ENCODE results near the gene XCL1.
"Not testable (repeated sequence)": the region's sequence is repeated elsewhere in the genome, so short reads cannot be mapped to it uniquely, and the experiment has no call there.

Gene XCL1

GRCh38 chr1:168567568-168567967 lies 8.8 kb upstream of the XCL1 start:
- DNase-seq (ENCODE audit: low spot score): no peak

DNA sequence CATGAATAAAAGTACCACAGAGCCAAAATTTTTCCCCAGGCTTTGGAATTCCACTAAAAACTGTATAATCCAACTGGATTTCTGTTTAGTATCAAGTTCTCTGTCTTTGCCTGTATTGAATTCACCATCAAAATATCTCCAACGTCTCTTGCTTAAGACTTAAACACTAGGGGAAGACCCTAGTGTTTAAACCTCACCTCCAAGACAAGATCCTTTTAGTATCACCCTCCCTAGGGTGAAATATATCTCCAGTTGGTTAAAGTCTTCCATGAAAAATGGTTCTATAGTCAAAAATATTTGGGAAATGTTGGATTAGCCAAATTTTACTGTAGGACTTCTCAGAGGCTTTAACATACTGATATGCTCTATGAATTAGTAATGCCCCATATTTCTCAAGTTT lies 8.1 kb upstream of the XCL1 start:
- DNase-seq (ENCODE audit: low spot score): no peak

DNA sequence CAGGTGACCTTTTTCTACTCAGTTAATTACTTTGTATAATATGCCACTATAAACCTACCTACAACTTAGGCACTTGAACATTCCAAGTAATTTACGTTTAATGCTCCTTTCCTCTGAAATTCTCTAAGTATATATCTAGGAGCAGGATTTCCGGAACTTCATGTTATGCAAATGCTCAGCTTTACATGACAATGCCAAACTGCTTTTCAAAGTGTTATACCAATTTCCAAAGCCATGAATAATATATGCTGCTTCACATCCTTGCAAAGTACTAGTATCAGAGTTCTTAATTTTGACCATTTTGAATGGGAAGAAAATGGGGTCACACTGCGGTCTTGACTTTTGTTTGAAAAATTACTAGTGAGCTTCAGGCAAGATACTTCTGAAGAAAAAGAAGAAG lies 5.8 kb upstream of the XCL1 start:
- DNase-seq (ENCODE audit: low spot score): no peak

DNA sequence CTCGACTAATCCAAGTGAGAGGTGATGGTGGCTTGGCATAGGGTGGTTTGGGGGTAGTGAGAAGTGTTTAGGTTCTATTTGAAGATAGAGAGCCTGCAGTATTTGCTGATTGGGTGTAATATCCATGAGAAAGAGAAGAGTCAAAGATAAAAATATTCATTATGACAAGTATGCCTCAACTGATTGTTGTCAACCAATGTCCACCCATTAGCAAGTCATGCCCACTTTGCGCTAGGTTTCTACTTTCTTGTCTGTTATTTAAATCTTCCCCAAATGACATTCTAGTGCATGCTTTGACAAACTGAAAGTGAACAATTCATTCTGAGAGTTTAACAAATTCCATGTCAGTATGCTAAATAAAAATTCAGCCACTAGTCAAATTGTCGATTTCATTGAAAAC lies 3.8 kb upstream of the XCL1 start:
- no peak for DNase-seq (ENCODE audit: low spot score)

- not testable (repeated sequence) for DNase-seq (ENCODE audit: low spot score)
These were observed 2.2 kb upstream of the XCL1 start for GRCh38 chr1:168574234-168574633.

DNA sequence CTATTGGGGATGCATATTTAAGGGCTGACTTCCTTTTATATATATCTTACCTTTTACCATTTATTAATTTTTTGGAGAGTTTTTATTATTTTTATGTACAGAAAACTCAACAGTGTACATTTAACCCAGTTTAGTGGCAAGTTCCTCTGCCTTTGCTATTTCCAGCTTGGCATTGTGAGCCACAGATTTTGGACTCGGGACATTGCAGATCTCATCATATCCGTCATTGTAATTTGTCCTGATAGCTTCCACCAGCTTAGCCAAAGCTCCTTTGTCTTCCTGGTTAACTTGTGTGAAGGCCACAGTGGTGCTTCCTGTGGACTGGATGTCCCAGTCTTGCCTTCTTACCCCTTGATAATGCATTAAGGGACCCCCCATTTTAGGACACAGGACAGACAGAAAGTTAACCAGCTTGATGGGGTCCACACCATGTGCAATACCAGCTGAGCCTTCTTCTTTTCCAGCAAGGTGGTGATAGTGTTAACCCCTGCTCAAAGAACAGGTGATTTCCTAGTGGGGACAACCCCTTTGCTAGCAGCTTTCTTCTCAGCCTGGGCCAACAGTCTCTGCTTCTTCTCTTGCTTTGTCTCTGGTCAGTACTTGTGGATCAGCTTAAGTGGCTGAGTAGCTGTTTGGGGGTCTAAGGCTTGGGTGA lies 2.3 kb downstream of the XCL1 start:
- not testable (repeated sequence) for DNase-seq (ENCODE audit: low spot score)

- not testable (repeated sequence) for DNase-seq (ENCODE audit: low spot score)
These were observed 3.9 kb downstream of the XCL1 start for GRCh38 chr1:168580290-168580689.

DNA sequence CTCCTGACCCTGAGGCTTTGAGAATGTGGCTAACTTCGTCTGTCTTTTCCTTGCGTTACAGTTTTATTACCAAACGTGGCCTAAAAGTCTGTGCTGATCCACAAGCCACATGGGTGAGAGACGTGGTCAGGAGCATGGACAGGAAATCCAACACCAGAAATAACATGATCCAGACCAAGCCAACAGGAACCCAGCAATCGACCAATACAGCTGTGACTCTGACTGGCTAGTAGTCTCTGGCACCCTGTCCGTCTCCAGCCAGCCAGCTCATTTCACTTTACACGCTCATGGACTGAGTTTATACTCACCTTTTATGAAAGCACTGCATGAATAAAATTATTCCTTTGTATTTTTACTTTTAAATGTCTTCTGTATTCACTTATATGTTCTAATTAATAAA lies 4.6 kb downstream of the XCL1 start:
- DNase-seq (ENCODE audit: low spot score): not testable (repeated sequence)

DNA sequence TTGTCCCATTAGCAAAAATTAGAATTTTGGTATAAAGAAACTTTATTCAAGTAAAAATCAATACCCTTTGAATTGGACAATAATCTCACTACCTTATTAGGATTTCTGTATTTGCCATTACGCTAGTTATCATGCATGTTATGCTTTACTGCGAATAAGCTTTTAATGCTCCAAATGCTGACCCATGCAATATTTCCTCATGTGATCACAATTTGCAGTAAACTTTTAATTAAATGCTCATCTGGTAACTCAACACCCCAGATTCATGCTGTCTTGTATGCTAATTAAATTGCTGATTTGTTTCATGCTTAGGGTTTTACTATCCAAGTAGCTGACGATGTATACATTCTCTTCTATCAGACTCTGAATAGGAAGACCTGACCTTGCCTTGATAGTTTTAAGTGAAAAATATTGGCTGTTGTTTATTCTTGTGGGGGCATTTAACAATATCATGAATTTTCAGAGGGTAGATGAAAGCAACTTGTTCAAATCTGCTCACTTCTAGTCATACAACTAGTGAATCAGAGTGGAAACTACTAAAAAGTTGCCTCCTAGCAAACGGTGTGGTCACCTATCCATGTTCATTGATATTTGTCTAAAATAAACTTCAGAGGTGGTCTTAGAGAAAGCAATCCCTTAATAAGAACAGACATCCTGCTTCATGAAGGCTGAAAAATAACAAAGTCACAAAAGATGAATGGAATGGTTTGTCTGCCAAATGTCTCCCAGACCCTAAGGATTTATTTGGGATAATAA lies 5.6 kb downstream of the XCL1 start:
- DNase-seq (ENCODE audit: low spot score): no peak

- peak; percentile 33 for DNase-seq (ENCODE audit: low spot score)
These were observed 6.4 kb downstream of the XCL1 start for GRCh38 chr1:168582688-168583336.

GRCh38 chr1:168583571-168583970 lies 7.2 kb downstream of the XCL1 start:
- DNase-seq (ENCODE audit: low spot score): no peak

GRCh38 chr1:168585191-168585590 lies 8.8 kb downstream of the XCL1 start:
- peak; percentile 13 for DNase-seq (ENCODE audit: low spot score)

DNA sequence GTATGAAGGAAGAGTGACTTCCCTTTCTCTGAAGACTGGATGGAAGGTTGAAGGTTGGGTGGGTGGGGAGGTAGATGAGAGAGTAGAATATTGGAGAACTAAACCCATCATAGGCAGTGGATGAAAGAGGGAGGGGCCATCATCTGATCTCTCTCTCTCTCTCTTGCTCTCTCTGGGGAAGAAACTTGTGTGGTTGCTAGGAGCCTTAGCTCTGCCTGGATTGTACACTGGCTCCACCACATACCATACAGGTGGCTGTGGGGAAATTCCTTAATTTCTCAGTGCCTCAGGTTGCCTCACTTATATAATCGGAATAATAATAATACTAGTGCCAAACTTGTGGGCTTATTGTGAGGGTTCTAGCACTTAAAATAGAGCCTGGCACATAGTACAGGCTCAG lies 9.5 kb downstream of the XCL1 start:
- DNase-seq (ENCODE audit: low spot score): no peak

DNA sequence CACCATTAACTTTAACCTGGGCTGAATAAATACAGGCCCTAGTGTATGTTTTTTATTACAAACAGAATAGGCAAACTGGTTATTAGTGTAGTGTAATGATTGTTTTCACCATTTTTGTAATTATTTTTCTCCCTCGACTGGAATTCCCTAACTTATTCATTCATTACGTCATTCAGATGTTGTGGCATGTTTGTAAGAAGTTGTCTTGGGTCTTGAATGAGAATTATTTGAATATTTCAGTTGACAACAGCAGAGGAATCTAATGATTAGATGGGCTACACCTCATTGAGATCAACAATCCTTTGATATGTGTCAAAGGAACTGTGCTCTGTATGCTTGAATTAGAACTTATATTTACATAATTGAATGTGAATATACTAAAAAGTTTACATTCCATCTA lies 12.8 kb downstream of the XCL1 start:
- no peak for DNase-seq (ENCODE audit: low spot score)

DNA sequence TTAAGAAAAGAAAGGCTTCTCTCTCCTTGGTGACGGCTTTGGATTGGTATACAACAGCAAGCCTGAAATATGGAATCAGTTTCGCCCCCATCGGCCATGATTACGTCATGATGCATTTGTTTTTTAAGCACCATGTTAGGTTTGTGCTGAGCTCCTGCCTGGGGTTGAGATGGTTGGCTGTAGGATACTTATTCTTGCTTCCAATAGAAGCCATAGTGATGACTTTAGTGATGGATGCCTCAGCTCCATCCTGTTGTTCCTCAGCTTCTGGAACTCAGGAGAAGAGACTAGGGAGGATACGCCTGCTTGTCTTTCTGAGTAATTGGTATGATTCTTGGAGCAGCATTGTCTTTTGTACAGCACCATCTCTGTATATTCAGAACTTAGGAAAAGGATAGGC lies 14.7 kb downstream of the XCL1 start:
- no peak for DNase-seq (ENCODE audit: low spot score)

GRCh38 chr1:168591641-168592250 lies 15.3 kb downstream of the XCL1 start:
- no peak for DNase-seq (ENCODE audit: low spot score)

DNA sequence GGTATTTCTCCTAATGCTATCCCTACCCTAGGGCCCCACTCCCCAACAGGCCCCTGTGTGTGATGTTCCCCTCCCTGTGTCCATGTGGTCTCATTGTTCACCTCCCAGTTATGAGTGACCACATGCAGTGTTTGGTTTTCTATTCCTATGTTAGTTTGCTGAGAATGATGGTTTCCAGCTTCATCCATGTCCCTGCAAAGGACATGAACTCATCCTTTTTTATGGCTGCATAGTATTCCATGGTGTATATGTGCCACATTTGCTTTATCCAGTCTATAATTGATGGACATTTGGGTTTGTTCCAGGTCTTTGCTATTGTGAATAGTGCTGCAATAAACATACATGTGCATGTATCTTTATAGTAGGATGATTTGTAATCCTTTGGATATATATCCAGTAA lies 19.0 kb downstream of the XCL1 start:
- not testable (repeated sequence) for DNase-seq (ENCODE audit: low spot score)

- DNase-seq (ENCODE audit: low spot score): no peak
These were observed 21.7 kb downstream of the XCL1 start for GRCh38 chr1:168598125-168598524.

DNA sequence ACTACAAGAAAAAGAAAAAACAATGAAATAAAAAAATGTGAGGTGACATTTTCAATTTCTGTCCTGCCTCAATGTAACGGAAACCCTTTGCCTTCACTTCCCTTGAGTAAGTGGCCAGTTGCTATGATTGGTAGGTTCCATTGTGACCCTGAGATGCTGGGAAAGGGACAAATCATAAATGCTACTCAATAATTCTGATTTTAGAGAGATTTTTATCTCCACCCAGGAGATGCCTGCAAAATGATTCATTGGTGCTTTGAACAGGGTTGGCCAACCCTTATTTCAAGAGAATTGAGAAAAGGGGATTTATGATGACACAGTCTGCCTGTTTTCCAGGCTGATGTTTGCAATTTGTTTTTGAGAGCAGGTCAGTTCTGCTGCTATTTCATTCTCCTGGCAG lies 22.5 kb downstream of the XCL1 start:
- DNase-seq (ENCODE audit: low spot score): no peak

DNA sequence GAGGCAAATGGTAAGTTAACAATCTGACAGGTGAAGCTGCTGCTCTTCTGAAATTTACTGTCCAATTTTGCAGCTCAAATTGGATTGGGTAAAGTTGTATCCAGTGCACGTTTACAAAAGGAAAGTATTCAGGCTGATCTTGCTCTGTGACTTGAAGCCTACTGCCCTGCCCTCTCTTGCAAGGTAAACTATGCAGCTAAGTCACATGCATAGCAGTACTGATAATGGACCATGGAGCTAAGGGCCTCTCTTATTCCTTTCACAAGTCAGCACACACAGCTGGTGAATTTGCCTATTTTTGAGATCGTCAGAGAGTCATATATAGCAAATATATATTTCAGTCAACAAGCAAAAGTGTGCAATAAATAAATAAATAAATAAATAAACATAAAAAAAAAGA lies 23.2 kb downstream of the XCL1 start:
- no peak for DNase-seq (ENCODE audit: low spot score)

GRCh38 chr1:168601051-168601450 lies 24.6 kb downstream of the XCL1 start:
- no peak for DNase-seq (ENCODE audit: low spot score)

DNA sequence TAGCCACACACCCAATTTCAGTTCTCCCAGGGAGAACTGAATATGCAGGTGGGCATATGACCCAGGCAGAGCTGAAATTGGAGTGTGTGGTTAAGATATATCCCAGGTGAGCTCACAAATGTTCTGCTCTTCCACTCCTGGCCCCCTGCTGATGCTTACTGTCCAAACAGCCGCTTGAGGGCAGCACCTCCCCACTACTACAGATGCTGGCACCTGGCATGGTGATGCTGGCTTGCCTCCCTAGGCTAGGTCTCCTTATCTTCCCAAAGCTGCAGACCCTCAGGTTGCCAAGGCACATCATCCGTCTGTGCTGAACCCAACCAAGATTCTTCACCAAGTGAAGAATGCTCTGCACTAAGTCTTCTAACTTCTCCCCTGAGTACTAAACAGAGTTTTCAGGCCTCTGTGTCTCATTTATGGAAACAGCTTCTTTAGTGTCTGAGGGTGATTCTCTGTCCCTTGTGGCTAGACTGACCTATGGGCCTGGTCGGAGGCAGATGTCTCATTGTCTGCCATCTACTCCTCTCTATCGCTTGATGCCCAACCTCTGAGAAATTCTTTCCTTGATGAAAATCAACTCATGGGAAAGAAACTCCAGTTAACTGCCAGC lies 27.2 kb downstream of the XCL1 start:
- peak; percentile 59 for DNase-seq (ENCODE audit: low spot score)
